ENCODE data around the gene SUN1. TPM values are rescaled to one million over a fixed set of nuclear protein-coding genes. Genes with fewer than 3 reads are reported as not detected.
A peak's percentile ranks its signal among the peaks of the same experiment; 100 is the strongest.

SUN1 gene
- total and polyA plus RNA-seq, 9 of the 15 experiments (the other 6 are each of a cell fraction or from before 2014, with no cell fraction given): 36.8 to 132 (median 62.3) TPM

GRCh38 chr7:904847-905246 lies 72.6 kb downstream of the SUN1 start (continued):
- TF ChIP-seq BRF2 (IDR thresholded peaks at IDR 0.05; ENCODE audit: borderline replicate concordance, insufficient read depth, insufficient read length): no peak
- no peak for TF ChIP-seq ZNF584 (CRISPR knock-in tag; IDR thresholded peaks at IDR 0.05; ENCODE audit: low read depth)
- TF ChIP-seq ZNF586 (CRISPR knock-in tag; conservative IDR thresholded peaks at IDR 0.05): no peak
- TF ChIP-seq DPF2 (IDR thresholded peaks at IDR 0.05): peak; percentile 41
- TF ChIP-seq SPI1 (IDR thresholded peaks at IDR 0.05; ENCODE audit: borderline replicate concordance, low read depth, low read length): no peak
- no peak for TF ChIP-seq HEY1 (CRISPR knock-in tag; IDR thresholded peaks at IDR 0.05; ENCODE audit: borderline replicate concordance)
- no peak for TF ChIP-seq SMAD2 (IDR thresholded peaks at IDR 0.05; ENCODE audit: low read depth, low read length)
- TF ChIP-seq, protein P1, sequence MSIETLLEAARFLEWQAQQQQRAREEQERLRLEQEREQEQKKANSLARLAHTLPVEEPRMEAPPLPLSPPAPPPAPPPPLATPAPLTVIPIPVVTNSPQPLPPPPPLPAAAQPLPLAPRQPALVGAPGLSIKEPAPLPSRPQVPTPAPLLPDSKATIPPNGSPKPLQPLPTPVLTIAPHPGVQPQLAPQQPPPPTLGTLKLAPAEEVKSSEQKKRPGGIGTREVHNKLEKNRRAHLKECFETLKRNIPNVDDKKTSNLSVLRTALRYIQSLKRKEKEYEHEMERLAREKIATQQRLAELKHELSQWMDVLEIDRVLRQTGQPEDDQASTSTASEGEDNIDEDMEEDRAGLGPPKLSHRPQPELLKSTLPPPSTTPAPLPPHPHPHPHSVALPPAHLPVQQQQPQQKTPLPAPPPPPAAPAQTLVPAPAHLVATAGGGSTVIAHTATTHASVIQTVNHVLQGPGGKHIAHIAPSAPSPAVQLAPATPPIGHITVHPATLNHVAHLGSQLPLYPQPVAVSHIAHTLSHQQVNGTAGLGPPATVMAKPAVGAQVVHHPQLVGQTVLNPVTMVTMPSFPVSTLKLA (conservative IDR thresholded peaks at IDR 0.05): 0 out of 4 replicates have a peak, but pooled peaks of 1 of the 2 experiments have one; percentile 23
- TF ChIP-seq ZFX (CRISPR knock-in tag; IDR thresholded peaks at IDR 0.05): peak; percentile 2; the same call in 1 of the 2 replicates
- 0 out of 2 replicates have a peak, but pooled peaks have one; percentile 36 for TF ChIP-seq SMARCE1 (IDR thresholded peaks at IDR 0.05)
- 0 out of 4 replicates have a peak, but pooled peaks of 1 of the 2 experiments have one; percentile 11 for TF ChIP-seq TRIM24 (IDR thresholded peaks at IDR 0.05)
